Osteocyte (in vitro differentiated cells): Measurements from ENCODE around the gene CFLAR. TPM values are rescaled to one million over a fixed set of nuclear protein-coding genes. Genes with fewer than 3 reads are reported as not detected.
"Not testable (repeated sequence)": the region's sequence is repeated elsewhere in the genome, so short reads cannot be mapped to it uniquely, and the experiment has no call there.

Experiments
- DNase-seq: peaks from one replicate; pipeline ENCODE4 v3.0.0; 2021; ENCODE audit warnings: mixed read lengths; ENCODE audit not compliant: unreplicated experiment; ENCODE audit errors: extremely low spot score
- H3K27ac Mint-ChIP-seq: one replicate; pipeline ENCODE4 v1.8.0; 2021; ENCODE audit warnings: mild to moderate bottlenecking, mixed read lengths; ENCODE audit not compliant: unreplicated experiment
- H3K27me3 Mint-ChIP-seq: one replicate; pipeline ENCODE4 v1.8.0; 2021; ENCODE audit warnings: mixed read lengths; ENCODE audit not compliant: unreplicated experiment
- H3K36me3 Mint-ChIP-seq: one replicate; pipeline ENCODE4 v1.8.0; 2021; ENCODE audit warnings: mixed read lengths; ENCODE audit not compliant: unreplicated experiment
- H3K4me1 Mint-ChIP-seq: one replicate; pipeline ENCODE4 v1.8.0; 2021; ENCODE audit warnings: mixed read lengths; ENCODE audit not compliant: unreplicated experiment
- H3K4me3 Mint-ChIP-seq: one replicate; pipeline ENCODE4 v1.8.0; 2021; ENCODE audit warnings: mild to moderate bottlenecking, moderate library complexity, mixed read lengths; ENCODE audit not compliant: unreplicated experiment
- H3K9me3 Mint-ChIP-seq: one replicate; pipeline ENCODE4 v1.8.0; 2021; ENCODE audit warnings: mixed read lengths; ENCODE audit not compliant: unreplicated experiment
- CTCF ChIP-seq: fragments of 200-600 bp; sonication (generic); IDR thresholded peaks from 2 replicates; pipeline ENCODE4 v1.5.0; 2021; ENCODE audit warnings: antibody characterized with exemption, mild to moderate bottlenecking, moderate library complexity
- total RNA-seq: library from RNA; stranded (reverse); gene quantifications from 2 replicates; pipeline ENCODE4 v1.2.1, GENCODE V29; 2021

The CFLAR gene
- total RNA-seq, 1 donor from 2014 or later: 45.8 TPM

DNA sequence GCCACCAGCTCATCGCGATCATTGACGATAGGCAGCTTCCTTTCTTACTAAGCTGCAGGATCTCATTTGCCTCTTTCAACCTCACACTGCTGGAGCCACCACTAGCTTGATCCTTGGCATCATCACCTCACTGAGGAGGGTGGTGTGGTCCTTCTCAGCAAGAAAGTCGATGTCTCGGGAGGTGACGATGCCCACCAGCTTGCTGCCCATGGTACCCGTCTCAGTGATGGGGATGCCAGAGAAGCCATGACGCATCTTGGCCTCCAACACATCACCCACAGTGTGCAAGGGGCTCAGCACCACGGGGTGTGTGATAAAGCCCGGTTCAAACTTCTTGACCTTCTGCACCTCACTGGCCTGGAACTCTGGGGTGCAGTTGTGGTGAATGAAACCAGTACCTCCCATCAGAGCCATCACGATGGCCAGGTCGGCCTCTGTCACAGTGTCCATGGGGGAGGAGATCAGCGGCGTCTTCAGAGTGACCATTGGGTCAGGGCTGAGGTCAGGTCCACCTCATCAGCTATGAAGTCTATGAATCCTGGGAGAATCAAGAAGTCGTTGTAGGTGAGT is 22.5 kb downstream of the CFLAR start:
- DNase-seq: no peak
- Mint-ChIP-seq H3K36me3 (peaks cover 17% of the 10 kb centered on the region), H3K4me1 (peaks cover 26% of the 10 kb centered on the region), H3K27me3 (no peaks in the 10 kb centered on the region), H3K27ac (peak overlapping the region; percentile 44), H3K4me3 (no peak overlapping the region), H3K9me3 (no peaks in the 10 kb centered on the region)
- no peak for TF ChIP-seq CTCF

GRCh38 chr2:201138986-201139781 is 23.2 kb downstream of the CFLAR start:
- Mint-ChIP-seq H3K36me3 (peaks cover 16% of the 10 kb centered on the region), H3K4me1 (peaks cover 26% of the 10 kb centered on the region), H3K4me3 (peak overlapping the region; percentile 38), H3K27ac (peak overlapping the region; percentile 75)
- not testable (repeated sequence) for H3K27me3 Mint-ChIP-seq, DNase-seq, H3K9me3 Mint-ChIP-seq

GRCh38 chr2:201139836-201140604 is 24.1 kb downstream of the CFLAR start:
- Mint-ChIP-seq H3K4me3 (peak overlapping the region; percentile 38), H3K27me3 (no peaks in the 10 kb centered on the region), H3K36me3 (peaks cover 16% of the 10 kb centered on the region), H3K9me3 (no peaks in the 10 kb centered on the region), H3K27ac (peak overlapping the region; percentile 75), H3K4me1 (peaks cover 26% of the 10 kb centered on the region)
- TF ChIP-seq CTCF: no peak
- DNase-seq: no peak

DNA sequence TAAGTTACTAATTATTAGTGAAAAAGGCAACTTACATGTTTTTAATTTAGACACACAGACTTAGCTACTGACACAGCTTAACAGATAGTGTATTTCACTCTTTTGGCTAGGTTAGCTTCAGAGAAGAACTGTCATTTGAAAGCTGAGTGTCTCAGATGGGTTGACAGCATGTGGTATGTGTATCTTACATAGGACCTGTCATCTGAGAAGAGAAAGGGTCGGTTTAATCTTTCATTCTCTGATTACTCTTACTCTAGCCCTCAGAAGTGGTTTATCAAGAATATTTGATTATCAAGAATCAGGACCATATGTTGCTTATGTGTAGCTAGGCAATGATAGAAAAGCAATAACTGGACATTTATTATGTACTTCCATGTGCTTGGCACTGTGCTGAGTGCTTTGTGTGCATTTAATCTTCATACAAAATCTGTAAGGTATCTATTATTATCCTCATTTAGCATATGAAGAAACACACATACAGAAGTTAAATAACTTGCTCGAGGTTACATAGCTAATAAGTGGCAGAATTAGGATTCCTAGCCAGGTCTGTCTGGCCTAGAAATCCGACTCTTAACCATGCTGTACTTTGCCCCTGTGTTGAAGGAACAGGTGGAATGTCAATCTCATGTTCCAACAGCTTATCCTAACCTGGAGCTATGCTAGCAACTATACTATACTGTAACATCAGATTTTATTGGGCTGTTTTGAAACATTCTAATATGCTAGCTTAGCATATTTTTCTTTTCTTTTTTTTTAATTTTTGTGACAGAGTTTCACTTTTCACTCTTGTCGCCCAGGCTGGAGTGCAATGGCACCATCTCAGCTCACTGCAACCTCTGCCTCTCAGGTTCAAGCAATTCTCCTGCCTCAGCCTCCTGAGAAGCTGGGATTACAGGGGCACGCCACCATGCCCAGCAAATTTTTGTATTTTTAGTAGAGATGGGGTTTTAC is 28.4 kb downstream of the CFLAR start:
- Mint-ChIP-seq H3K27ac (no peak overlapping the region), H3K4me1 (peaks cover 28% of the 10 kb centered on the region), H3K36me3 (peaks cover 10% of the 10 kb centered on the region), H3K4me3 (no peak overlapping the region), H3K27me3 (no peaks in the 10 kb centered on the region), H3K9me3 (no peaks in the 10 kb centered on the region)
- DNase-seq: no peak
- TF ChIP-seq CTCF: no peak

DNA sequence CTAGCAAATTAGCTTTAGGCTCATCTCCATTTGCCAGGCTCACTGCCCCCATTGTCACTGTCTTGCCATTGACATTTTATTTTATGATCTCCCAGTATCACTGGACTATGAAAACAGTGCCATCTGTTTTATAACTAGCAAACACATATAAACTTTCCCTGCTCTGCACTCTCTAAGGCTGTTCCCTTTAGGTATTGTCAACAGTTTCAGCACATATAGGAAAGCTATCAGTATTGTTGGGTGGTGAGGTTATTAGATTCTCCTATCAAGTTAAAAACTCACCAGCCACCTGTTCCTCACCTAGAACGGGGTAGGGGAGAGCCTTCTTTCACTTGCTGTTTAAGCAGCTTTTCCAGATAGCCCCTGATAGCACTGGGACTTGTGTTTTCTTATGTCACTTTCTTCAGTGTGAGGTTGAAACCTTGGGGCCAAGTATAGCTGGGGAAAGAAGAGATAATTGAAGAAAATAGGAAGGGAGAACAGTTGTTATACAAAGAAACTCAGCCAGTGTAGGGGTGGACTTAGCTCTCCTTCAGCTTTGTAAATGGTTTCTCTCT is 32.5 kb downstream of the CFLAR start:
- Mint-ChIP-seq H3K27me3 (no peaks in the 10 kb centered on the region), H3K36me3 (peaks cover 9% of the 10 kb centered on the region), H3K9me3 (no peaks in the 10 kb centered on the region), H3K4me3 (no peak overlapping the region), H3K27ac (peak overlapping the region; percentile 98), H3K4me1 (peaks cover 37% of the 10 kb centered on the region)
- no peak for TF ChIP-seq CTCF
- DNase-seq: no peak
